Measurements from ENCODE around the gene SLC39A8.

The SLC39A8 gene

GRCh38 chr4:102222838-102223409 is 122.4 kb downstream of the SLC39A8 start:
- no peak for DNase-seq

GRCh38 chr4:102219129-102219528 is 126.2 kb downstream of the SLC39A8 start:
- no peak for DNase-seq

GRCh38 chr4:102218656-102219055 is 126.6 kb downstream of the SLC39A8 start:
- DNase-seq, result no peak

DNA sequence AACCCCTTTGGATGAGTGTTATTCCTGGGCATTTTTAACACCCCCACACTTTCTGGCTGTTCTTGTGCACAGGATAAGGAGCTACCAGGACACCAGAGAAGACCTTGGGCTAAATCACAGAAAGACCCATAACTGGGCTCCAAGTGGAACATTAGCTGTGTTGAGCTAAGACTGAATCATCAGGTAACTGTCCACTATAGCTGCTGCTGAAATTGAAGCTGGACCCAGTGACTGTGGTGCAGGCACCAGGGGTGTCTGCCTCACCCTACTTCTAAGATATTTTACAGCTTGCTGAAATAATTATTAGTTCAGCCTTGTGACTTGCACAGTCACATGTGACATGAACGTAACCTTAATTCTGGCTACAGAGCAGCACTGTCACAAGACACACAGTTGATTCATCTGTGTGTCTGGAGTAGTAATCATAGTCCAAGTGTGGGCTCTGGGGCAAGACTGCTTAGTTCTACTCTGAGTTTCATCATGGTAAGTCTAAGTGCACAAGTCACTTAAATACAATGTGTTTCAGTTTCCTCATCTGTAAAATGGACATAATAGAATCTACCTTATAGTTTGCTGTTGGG is 127.4 kb downstream of the SLC39A8 start:
- DNase-seq, result no peak

- no peak for DNase-seq
These were observed 127.9 kb downstream of the SLC39A8 start for GRCh38 chr4:102217345-102217744.

DNA sequence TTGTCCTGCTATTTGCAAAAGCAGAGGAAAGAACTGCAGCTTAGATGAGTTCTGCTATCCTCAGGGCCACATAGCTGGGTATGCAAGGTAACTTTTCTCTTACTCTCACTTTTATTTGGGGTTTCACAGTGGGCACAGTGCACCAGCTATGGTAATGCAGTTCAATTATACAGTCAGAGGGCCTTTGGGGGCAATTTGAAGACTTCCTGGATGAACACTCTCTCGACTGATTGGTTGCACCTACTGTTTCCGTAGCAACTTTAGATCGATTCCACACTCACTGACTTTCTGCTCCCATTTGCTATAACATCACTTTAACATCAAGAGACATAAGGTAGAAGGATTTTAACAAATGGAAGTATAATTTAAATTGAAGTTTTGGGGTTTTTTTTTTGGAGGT is 128.6 kb downstream of the SLC39A8 start:
- no peak for DNase-seq

DNA sequence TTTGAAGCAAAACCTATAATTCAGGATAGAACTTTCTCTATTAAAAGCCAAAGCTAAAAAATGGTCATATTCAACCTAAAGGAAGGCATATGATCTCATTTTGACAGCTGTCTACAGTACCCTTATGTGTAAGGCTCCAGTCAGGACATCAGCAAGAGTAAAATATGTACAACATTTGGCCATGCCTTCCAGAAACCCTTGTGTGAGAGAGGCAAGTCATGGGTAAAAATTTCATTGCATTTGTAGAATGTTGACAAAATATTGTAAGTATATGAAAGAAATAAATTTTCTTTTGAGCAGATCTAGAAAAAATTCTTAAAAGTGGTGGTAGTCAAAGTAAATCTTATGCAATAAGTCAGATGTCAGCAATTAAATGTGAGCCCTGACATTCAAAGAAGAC is 132.3 kb downstream of the SLC39A8 start:
- DNase-seq, result no peak
